Measurements from ENCODE around the gene GMDS.
A peak's percentile ranks its signal among the peaks of the same experiment; 100 is the strongest.

Gene GMDS

GRCh38 chr6:2216794-2217383 is 28.5 kb downstream of the GMDS start:
- in situ Hi-C loops (cut with MboI; ENCODE audit: low sequenced_read_pairs, unreplicated experiment) = no loop called here

GRCh38 chr6:2215342-2215741 is 30.1 kb downstream of the GMDS start:
- no peak for DNase-seq (ENCODE audit: low spot score)
- TF ChIP-seq, protein P1, sequence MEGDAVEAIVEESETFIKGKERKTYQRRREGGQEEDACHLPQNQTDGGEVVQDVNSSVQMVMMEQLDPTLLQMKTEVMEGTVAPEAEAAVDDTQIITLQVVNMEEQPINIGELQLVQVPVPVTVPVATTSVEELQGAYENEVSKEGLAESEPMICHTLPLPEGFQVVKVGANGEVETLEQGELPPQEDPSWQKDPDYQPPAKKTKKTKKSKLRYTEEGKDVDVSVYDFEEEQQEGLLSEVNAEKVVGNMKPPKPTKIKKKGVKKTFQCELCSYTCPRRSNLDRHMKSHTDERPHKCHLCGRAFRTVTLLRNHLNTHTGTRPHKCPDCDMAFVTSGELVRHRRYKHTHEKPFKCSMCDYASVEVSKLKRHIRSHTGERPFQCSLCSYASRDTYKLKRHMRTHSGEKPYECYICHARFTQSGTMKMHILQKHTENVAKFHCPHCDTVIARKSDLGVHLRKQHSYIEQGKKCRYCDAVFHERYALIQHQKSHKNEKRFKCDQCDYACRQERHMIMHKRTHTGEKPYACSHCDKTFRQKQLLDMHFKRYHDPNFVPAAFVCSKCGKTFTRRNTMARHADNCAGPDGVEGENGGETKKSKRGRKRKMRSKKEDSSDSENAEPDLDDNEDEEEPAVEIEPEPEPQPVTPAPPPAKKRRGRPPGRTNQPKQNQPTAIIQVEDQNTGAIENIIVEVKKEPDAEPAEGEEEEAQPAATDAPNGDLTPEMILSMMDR (IDR thresholded peaks at IDR 0.05; ENCODE audit: borderline replicate concordance, control extremely low read depth, extremely low read depth, insufficient read depth, missing control alignments) = no peak
- in situ Hi-C loops (cut with MboI; ENCODE audit: low sequenced_read_pairs, unreplicated experiment) = no loop called here

More at GRCh38 chr6:2216794-2217383, 28.5 kb downstream of the GMDS start:
- TF ChIP-seq, protein P1 (IDR thresholded peaks at IDR 0.05; ENCODE audit: borderline replicate concordance, control extremely low read depth, extremely low read depth, insufficient read depth, missing control alignments) = no peak
- no peak for DNase-seq (ENCODE audit: low spot score)

DNA sequence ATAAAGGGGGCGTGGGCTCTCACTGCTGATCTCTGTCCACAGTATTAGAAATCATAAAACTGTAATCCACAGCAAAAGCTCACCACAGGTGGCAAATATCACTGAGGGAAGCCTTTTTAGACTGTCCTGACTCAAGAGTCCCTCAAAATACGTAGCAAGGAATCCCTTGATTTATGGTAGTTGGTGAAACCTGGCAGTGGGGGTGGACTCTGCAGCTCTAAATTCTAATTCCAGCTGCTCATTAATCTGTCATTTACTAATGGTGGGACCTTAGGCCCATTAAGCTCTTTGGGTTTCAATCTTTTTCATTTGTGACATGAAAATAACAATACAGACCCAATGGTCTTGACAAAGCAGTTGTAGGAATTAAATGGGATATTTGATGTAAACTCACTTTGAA is 32.3 kb downstream of the GMDS start:
- no peak for DNase-seq (ENCODE audit: low spot score)
- TF ChIP-seq, protein P1 (IDR thresholded peaks at IDR 0.05; ENCODE audit: borderline replicate concordance, control extremely low read depth, extremely low read depth, insufficient read depth, missing control alignments) = no peak
- in situ Hi-C loops (cut with MboI; ENCODE audit: low sequenced_read_pairs, unreplicated experiment) = no loop called here

- DNase-seq (ENCODE audit: low spot score) = peak; percentile 40
- TF ChIP-seq, protein P1 (IDR thresholded peaks at IDR 0.05; ENCODE audit: borderline replicate concordance, control extremely low read depth, extremely low read depth, insufficient read depth, missing control alignments) = peak; percentile 79
These were observed 36.1 kb downstream of the GMDS start for GRCh38 chr6:2209226-2209809.

DNA sequence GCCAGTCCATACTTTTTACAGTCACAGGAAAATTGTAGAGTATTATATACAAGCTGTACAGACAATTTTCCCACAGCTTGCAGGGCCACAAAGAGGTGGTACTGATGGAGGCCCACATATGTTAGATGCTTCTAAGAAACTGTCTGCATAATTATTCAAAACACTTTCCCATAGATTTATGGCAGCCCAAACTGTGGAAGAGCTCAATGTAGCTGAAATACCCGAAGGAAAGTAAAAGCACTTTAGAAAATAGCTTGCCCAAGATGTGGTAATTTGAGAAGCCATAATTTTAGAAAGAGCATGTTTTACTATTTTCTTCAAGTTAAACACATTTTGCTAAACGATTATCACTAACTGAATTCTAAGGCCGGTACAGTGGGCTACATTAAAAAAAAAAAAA is 36.9 kb downstream of the GMDS start:
- in situ Hi-C loops (cut with MboI; ENCODE audit: low sequenced_read_pairs, unreplicated experiment) = loop anchor here (10.0 kb wide), 1 partner anchor 146 kb away; no protein-coding TSS in a partner anchor

More at GRCh38 chr6:2209226-2209809, 36.1 kb downstream of the GMDS start:
- in situ Hi-C loops (cut with MboI; ENCODE audit: low sequenced_read_pairs, unreplicated experiment) = loop anchor here (10.0 kb wide), 1 partner anchor 145 kb away; no protein-coding TSS in a partner anchor

DNA sequence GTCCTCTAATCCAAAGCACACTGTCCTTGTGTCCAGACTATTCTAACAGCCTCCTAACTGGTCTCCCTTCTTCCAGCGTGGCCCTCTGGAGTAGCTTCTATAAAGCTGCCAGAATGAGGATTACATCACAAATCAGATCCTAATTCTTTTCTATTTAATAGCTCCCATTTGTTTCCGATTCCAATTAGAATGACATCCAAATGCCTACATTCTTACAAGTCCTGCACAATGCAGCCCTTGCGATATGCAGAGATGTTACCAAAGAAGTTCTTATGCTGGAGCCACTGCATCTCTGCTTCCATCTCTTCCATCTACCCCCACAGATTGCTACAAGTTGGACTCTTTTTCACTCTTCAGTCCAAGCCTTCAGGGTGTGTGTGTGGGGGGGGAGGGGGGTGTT is 40.0 kb downstream of the GMDS start:
- in situ Hi-C loops (cut with MboI; ENCODE audit: low sequenced_read_pairs, unreplicated experiment) = loop anchor here (10.0 kb wide), 1 partner anchor 149 kb away; no protein-coding TSS in a partner anchor
- TF ChIP-seq, protein P1 (IDR thresholded peaks at IDR 0.05; ENCODE audit: borderline replicate concordance, control extremely low read depth, extremely low read depth, insufficient read depth, missing control alignments) = no peak
- no peak for DNase-seq (ENCODE audit: low spot score)

More for the DNA sequence above, 36.9 kb downstream of the GMDS start:
- TF ChIP-seq, protein P1 (IDR thresholded peaks at IDR 0.05; ENCODE audit: borderline replicate concordance, control extremely low read depth, extremely low read depth, insufficient read depth, missing control alignments) = no peak
- DNase-seq (ENCODE audit: low spot score) = no peak

Data from GM13976 (cell line).